Erythroblast (primary cell): ENCODE results near the gene TXNL1.
"Not testable (repeated sequence)": the region's sequence is repeated elsewhere in the genome, so short reads cannot be mapped to it uniquely, and the experiment has no call there.

ENCODE experiments used
- GATA1 ChIP-seq: IDR thresholded peaks from 2 replicates; pipeline ENCODE4 v1.6.1; 2011; ENCODE audit warnings: low read depth, mild to moderate bottlenecking, control low read depth, low read length, moderate library complexity
- POLR2A ChIP-seq: IDR thresholded peaks from 2 replicates; pipeline ENCODE4 v1.6.1; 2011; ENCODE audit warnings: mild to moderate bottlenecking, low read length

DNA sequence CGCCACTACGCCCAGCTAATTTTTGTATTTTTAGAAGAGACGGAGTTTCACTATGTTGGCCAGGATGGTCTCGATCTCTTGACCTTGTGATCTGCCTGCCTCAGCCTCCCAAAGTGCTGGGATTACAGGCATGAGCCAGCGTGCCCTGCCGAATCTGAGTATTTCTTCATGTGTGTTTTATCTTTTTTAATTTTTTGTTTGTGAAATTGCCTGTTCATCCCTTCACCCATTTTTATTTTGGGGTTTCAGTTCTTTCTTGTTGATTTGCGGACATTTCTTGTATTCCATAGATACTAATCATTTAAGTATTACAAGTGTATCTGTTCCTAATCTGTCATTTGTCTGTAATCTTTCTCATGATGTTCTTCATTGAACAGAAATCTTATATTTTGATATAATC lies 15.9 kb upstream of the TXNL1 start:
- TF ChIP-seq POLR2A, GATA1: not testable (repeated sequence)
